Colonic mucosa (tissue), 4 donors: ENCODE data around the gene TNIP3. TPM values are rescaled to one million over a fixed set of nuclear protein-coding genes. Genes with fewer than 3 reads are reported as not detected.

Experiments used
- DNase-seq: peaks from one replicate; pipeline ENCODE4 v3.0.0-alpha.2; 2020
- H3K27ac ChIP-seq: fragments of 200-600 bp; one replicate; pipeline ENCODE4 v1.8.0; 2021
- H3K27me3 ChIP-seq: fragments of 200-600 bp; one replicate; pipeline ENCODE4 v1.8.0; 2021
- H3K36me3 ChIP-seq: fragments of 200-600 bp; one replicate; pipeline ENCODE4 v1.8.0; 2021
- H3K4me1 ChIP-seq: fragments of 200-600 bp; one replicate; pipeline ENCODE4 v1.8.0; 2021; ENCODE audit warnings: mild to moderate bottlenecking
- H3K4me3 ChIP-seq: fragments of 200-600 bp; one replicate; pipeline ENCODE4 v1.8.0; 2021
- H3K9ac ChIP-seq, 2 donors: one replicate each; pipeline ENCODE4 v1.7.0; 2013; ENCODE audit warnings: control low read depth in 2 of 2, low read depth in 2 of 2, low read length in 2 of 2
- H3K9me3 ChIP-seq: fragments of 200-600 bp; one replicate; pipeline ENCODE4 v1.8.0; 2021
- CTCF ChIP-seq: fragments of 200-600 bp; IDR thresholded peaks from one replicate; pipeline ENCODE4 v1.8.0; 2022; ENCODE audit warnings: antibody characterized with exemption, mild to moderate bottlenecking
- intact Hi-C: fragments of 100-400 bp; cut with DNase I; formaldehyde crosslinking; loops from one replicate; pipeline ENCODE4 v1.14.1; 2022
- total RNA-seq, 2 donors: library from RNA; stranded (reverse); fragmentation: NEBNext Ultra II Directional in 1 of 2; extraction: Animal tissue kit (Norgen Biotek cat#: 25700) in 1 of 2; gene quantifications; one replicate each; pipeline ENCODE4 v1.2.1, GENCODE V29; 2021
- donor health status: healthy.
- donor health status: DM: no; HTN: no; CAD: no.
- donor health status: DM: no; HTN: no; CAD: no.

The TNIP3 gene
- total RNA-seq, 2 donors from 2014 or later, result 0.40 to 1.2 TPM

GRCh38 chr4:121108557-121108956 is 55.6 kb downstream of the TNIP3 start:
- DNase-seq, result no peak
- Histone ChIP-seq H3K9me3 (no peaks in the 10 kb centered on the region), H3K4me3 (no peak overlapping the region), H3K4me1 (no peaks in the 10 kb centered on the region), H3K9ac (no peak overlapping the region), H3K36me3 (no peaks in the 10 kb centered on the region), H3K27ac (no peak overlapping the region), H3K27me3 (no peaks in the 10 kb centered on the region)
- intact Hi-C loops, result no loop called here
- no peak for TF ChIP-seq CTCF

- no peak overlapping the region for H3K9ac ChIP-seq
- H3K4me3 ChIP-seq, result no peak overlapping the region
- no peaks in the 10 kb centered on the region for H3K27me3 ChIP-seq
- no peak overlapping the region for H3K27ac ChIP-seq
- no peak for TF ChIP-seq CTCF
- no peaks in the 10 kb centered on the region for H3K9me3 ChIP-seq
- DNase-seq, result no peak
- H3K36me3 ChIP-seq, result no peaks in the 10 kb centered on the region
- H3K4me1 ChIP-seq, result no peaks in the 10 kb centered on the region
- intact Hi-C loops, result no loop called here
Observed at GRCh38 chr4:121107507-121107906, 56.6 kb downstream of the TNIP3 start.

DNA sequence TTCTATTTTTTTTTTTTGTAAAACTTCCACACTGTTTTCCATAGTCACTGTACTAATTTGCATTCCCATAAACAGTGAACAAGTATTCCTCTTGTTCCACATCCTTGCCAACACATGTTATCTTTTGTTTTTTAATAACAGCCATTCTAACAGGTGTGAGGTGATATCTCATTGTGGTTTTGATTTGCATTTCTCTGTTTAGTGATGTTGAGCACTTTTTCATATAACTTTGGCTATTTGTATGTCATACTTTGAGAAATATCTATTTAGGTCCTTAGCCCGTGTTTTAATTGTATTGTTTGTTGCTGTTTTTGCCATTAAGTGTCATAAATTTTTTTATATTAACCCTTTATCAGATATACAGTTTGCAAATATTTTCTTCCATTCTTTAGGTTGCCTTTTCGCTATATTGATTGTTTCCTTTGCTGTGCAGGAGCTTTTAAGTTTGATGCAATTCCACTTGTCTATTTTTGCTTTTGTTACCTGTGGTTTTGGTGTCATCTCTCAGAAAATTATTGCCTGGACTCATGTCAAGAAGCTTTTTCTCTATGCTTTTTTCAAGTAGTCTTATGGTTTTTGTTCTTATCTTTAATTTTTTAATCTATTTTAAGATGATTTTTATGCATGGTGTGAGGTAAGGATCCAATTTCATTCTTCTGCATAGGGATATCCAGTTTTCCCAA is 63.9 kb downstream of the TNIP3 start:
- TF ChIP-seq CTCF, result no peak

DNA sequence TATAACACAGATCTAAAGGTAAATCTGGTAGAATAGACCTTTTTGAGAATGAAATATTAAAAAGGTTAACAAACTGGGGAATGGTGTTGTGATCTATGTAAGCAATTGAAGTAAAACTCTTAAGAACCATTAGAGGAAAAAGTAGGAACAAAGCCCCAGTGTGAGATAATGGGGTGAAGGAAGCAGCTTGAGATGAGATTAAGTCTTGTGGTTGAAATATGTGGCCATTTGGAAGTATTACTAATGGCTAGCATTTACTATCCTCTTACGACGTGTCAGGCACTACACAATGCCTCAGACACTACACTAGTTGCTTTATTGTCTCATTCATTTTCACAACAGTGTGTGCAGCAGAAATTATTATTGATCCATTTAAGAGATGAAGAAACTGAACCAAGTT is 65.9 kb downstream of the TNIP3 start:
- Histone ChIP-seq H3K36me3 (no peaks in the 10 kb centered on the region), H3K27ac (no peak overlapping the region), H3K4me3 (no peak overlapping the region), H3K27me3 (no peaks in the 10 kb centered on the region), H3K4me1 (no peaks in the 10 kb centered on the region), H3K9me3 (no peaks in the 10 kb centered on the region), H3K9ac (no peak overlapping the region)
- DNase-seq, result no peak
- intact Hi-C loops, result loop anchor here (5.0 to 10.0 kb wide), 3 partner anchors 263 to 1023 kb away; no protein-coding TSS in a partner anchor
- no peak for TF ChIP-seq CTCF

More for the DNA sequence above, 63.9 kb downstream of the TNIP3 start:
- Histone ChIP-seq H3K4me1 (no peaks in the 10 kb centered on the region), H3K36me3 (no peaks in the 10 kb centered on the region), H3K27me3 (no peaks in the 10 kb centered on the region), H3K9ac (no peak overlapping the region), H3K9me3 (no peaks in the 10 kb centered on the region), H3K4me3 (no peak overlapping the region), H3K27ac (no peak overlapping the region)
- no peak for DNase-seq
- intact Hi-C loops, result no loop called here

- Histone ChIP-seq H3K9ac (no peak overlapping the region), H3K4me1 (no peaks in the 10 kb centered on the region), H3K36me3 (no peaks in the 10 kb centered on the region), H3K9me3 (no peaks in the 10 kb centered on the region), H3K27me3 (no peaks in the 10 kb centered on the region), H3K27ac (no peak overlapping the region), H3K4me3 (no peak overlapping the region)
- DNase-seq, result no peak
- TF ChIP-seq CTCF, result peak; percentile 46
- intact Hi-C loops, result loop anchor here (2.0 to 10.0 kb wide), 4 partner anchors 262 to 1022 kb away; no protein-coding TSS in a partner anchor
Observed at GRCh38 chr4:121096629-121097028, 67.5 kb downstream of the TNIP3 start.
